Urothelium cell line (cell line): ENCODE measurements around the gene CDC42EP5.
A peak's percentile ranks its signal among the peaks of the same experiment; 100 is the strongest.
"Not testable (repeated sequence)": the region's sequence is repeated elsewhere in the genome, so short reads cannot be mapped to it uniquely, and the experiment has no call there.

Experiments used
- DNase-seq: peaks from one replicate; pipeline ENCODE4 v3.0.0; 2011; ENCODE audit warnings: low spot score, mixed read lengths
- FAIRE-seq: peaks from 2 replicates; lab custom pipeline; 2011; peaks lifted over from hg19 to GRCh38; lab: Jason Lieb, UNC

Gene CDC42EP5

GRCh38 chr19:54492568-54492967, 19.5 kb upstream of the CDC42EP5 start:
- no peak for DNase-seq
- FAIRE-seq = no peak

GRCh38 chr19:54489766-54490165, 16.7 kb upstream of the CDC42EP5 start:
- FAIRE-seq (no peak), DNase-seq (no peak)

- no peak for FAIRE-seq
- no peak for DNase-seq
These were observed 16.2 kb upstream of the CDC42EP5 start for GRCh38 chr19:54489341-54489740.

GRCh38 chr19:54485851-54486250, 12.8 kb upstream of the CDC42EP5 start:
- FAIRE-seq (no peak), DNase-seq (no peak)

GRCh38 chr19:54484451-54484850, 11.4 kb upstream of the CDC42EP5 start:
- FAIRE-seq (no peak), DNase-seq (no peak)

- no peak for DNase-seq
These were observed 9.8 kb upstream of the CDC42EP5 start for GRCh38 chr19:54482889-54483288.

GRCh38 chr19:54481326-54481930, 8.3 kb upstream of the CDC42EP5 start:
- FAIRE-seq = no peak

More at GRCh38 chr19:54482889-54483288, 9.8 kb upstream of the CDC42EP5 start:
- no peak for FAIRE-seq

GRCh38 chr19:54480051-54480450, 7.0 kb upstream of the CDC42EP5 start:
- FAIRE-seq (no peak), DNase-seq (no peak)

More at GRCh38 chr19:54481326-54481930, 8.3 kb upstream of the CDC42EP5 start:
- DNase-seq = peak; percentile 58

GRCh38 chr19:54478677-54479266, 5.7 kb upstream of the CDC42EP5 start:
- DNase-seq (no peak), FAIRE-seq (no peak)

- no peak for DNase-seq
- FAIRE-seq = no peak
These were observed 4.6 kb upstream of the CDC42EP5 start for GRCh38 chr19:54477650-54478049.

GRCh38 chr19:54475706-54476105, 2.6 kb upstream of the CDC42EP5 start:
- DNase-seq (no peak), FAIRE-seq (no peak)

- DNase-seq = no peak
- FAIRE-seq = no peak
These were observed 836 bp upstream of the CDC42EP5 start for GRCh38 chr19:54473892-54474372.

GRCh38 chr19:54470991-54471782, 1.9 kb downstream of the CDC42EP5 start:
- no peak for FAIRE-seq
- no peak for DNase-seq

- DNase-seq = no peak
- FAIRE-seq = no peak
These were observed 2.7 kb downstream of the CDC42EP5 start for GRCh38 chr19:54470276-54470887.

GRCh38 chr19:54469496-54469934, 3.6 kb downstream of the CDC42EP5 start:
- FAIRE-seq (no peak), DNase-seq (no peak)

GRCh38 chr19:54466110-54466480, 7.0 kb downstream of the CDC42EP5 start:
- not testable (repeated sequence) for DNase-seq, FAIRE-seq

GRCh38 chr19:54465426-54466109, 7.5 kb downstream of the CDC42EP5 start:
- FAIRE-seq = no peak

GRCh38 chr19:54464630-54465425, 8.3 kb downstream of the CDC42EP5 start:
- DNase-seq (peak; percentile 94), FAIRE-seq (no peak)

More at GRCh38 chr19:54465426-54466109, 7.5 kb downstream of the CDC42EP5 start:
- DNase-seq = no peak

GRCh38 chr19:54464044-54464629, 9.0 kb downstream of the CDC42EP5 start:
- DNase-seq = peak; percentile 71
- no peak for FAIRE-seq
